GM19025 (cell line): ENCODE data around the gene SLC35B1.
"Not testable (repeated sequence)": the region's sequence is repeated elsewhere in the genome, so short reads cannot be mapped to it uniquely, and the experiment has no call there.

ENCODE experiments used
- ATAC-seq: cut with Tn5 transposase; IDR thresholded peaks from one replicate; pipeline ENCODE4 v1.9.1; 2021; ENCODE audit warnings: mild to moderate bottlenecking, low read depth, moderate library complexity; ENCODE audit not compliant: unreplicated experiment

SLC35B1 gene

GRCh38 chr17:49738456-49739163, 30.8 kb upstream of the SLC35B1 start:
- ATAC-seq = no peak

- ATAC-seq = no peak
Measured at GRCh38 chr17:49734515-49735490, 27.0 kb upstream of the SLC35B1 start.

- no peak for ATAC-seq
Measured at GRCh38 chr17:49731435-49731831, 23.7 kb upstream of the SLC35B1 start.

GRCh38 chr17:49730785-49731434, 23.1 kb upstream of the SLC35B1 start:
- ATAC-seq = no peak

GRCh38 chr17:49730078-49730784, 22.5 kb upstream of the SLC35B1 start:
- ATAC-seq = no peak

- ATAC-seq = no peak
Measured at GRCh38 chr17:49729069-49729468, 21.3 kb upstream of the SLC35B1 start.

- ATAC-seq = no peak
Measured at GRCh38 chr17:49728425-49728824, 20.7 kb upstream of the SLC35B1 start.

- no peak for ATAC-seq
Measured at GRCh38 chr17:49727380-49727779, 19.6 kb upstream of the SLC35B1 start.

- ATAC-seq = no peak
Measured at GRCh38 chr17:49725452-49726130, 17.8 kb upstream of the SLC35B1 start.

- ATAC-seq = not testable (repeated sequence)
Measured at GRCh38 chr17:49724552-49724951, 16.8 kb upstream of the SLC35B1 start.

GRCh38 chr17:49723423-49723822, 15.7 kb upstream of the SLC35B1 start:
- ATAC-seq = no peak

- ATAC-seq = no peak
Measured at GRCh38 chr17:49722066-49722465, 14.3 kb upstream of the SLC35B1 start.

GRCh38 chr17:49717371-49717861, 9.7 kb upstream of the SLC35B1 start:
- ATAC-seq = no peak

GRCh38 chr17:49716668-49717364, 9.1 kb upstream of the SLC35B1 start:
- no peak for ATAC-seq

GRCh38 chr17:49715717-49716279, 8.0 kb upstream of the SLC35B1 start:
- ATAC-seq = no peak

- no peak for ATAC-seq
Measured at GRCh38 chr17:49715216-49715615, 7.5 kb upstream of the SLC35B1 start.

GRCh38 chr17:49708515-49709183, 885 bp upstream of the SLC35B1 start:
- no peak for ATAC-seq

GRCh38 chr17:49707246-49707607, 537 bp downstream of the SLC35B1 start:
- no peak for ATAC-seq
